ENCODE measurements around the gene AACS.
A peak's percentile ranks its signal among the peaks of the same experiment; 100 is the strongest.
"Not testable (repeated sequence)": the region's sequence is repeated elsewhere in the genome, so short reads cannot be mapped to it uniquely, and the experiment has no call there.

The AACS gene

GRCh38 chr12:125065021-125065918 is at the start of gene AACS:
TSS of gene AACS (plus strand) at chr12:125065435. CDS start at chr12:125065585, 150 bp downstream.
- DNase-seq = peak; percentile 94

GRCh38 chr12:125015680-125016310 is 49.4 kb upstream of the AACS start:
- DNase-seq = no peak

- no peak for DNase-seq
Observed at GRCh38 chr12:125017801-125018200, 47.4 kb upstream of the AACS start.

- no peak for DNase-seq
Observed at GRCh38 chr12:125018356-125018755, 46.9 kb upstream of the AACS start.

GRCh38 chr12:125021096-125021495 is 44.1 kb upstream of the AACS start:
- DNase-seq = no peak

GRCh38 chr12:125021771-125022170 is 43.5 kb upstream of the AACS start:
- no peak for DNase-seq

GRCh38 chr12:125023065-125023464 is 42.2 kb upstream of the AACS start:
- no peak for DNase-seq

- DNase-seq = no peak
Observed at GRCh38 chr12:125024949-125025563, 40.2 kb upstream of the AACS start.

GRCh38 chr12:125025606-125026235 is 39.5 kb upstream of the AACS start:
- DNase-seq = no peak

- DNase-seq = no peak
Observed at GRCh38 chr12:125028106-125028505, 37.1 kb upstream of the AACS start.

GRCh38 chr12:125029761-125030358 is 35.4 kb upstream of the AACS start:
- no peak for DNase-seq

- not testable (repeated sequence) for DNase-seq
Observed at GRCh38 chr12:125031471-125031870, 33.8 kb upstream of the AACS start.

GRCh38 chr12:125032466-125033152 is 32.6 kb upstream of the AACS start:
- DNase-seq = no peak

GRCh38 chr12:125033288-125033687 is 31.9 kb upstream of the AACS start:
- DNase-seq = no peak

GRCh38 chr12:125038976-125039625 is 26.1 kb upstream of the AACS start:
- no peak for DNase-seq

- no peak for DNase-seq
Observed at GRCh38 chr12:125049093-125049458, 16.2 kb upstream of the AACS start.

- no peak for DNase-seq
Observed at GRCh38 chr12:125050446-125050845, 14.8 kb upstream of the AACS start.

GRCh38 chr12:125050868-125051267 is 14.4 kb upstream of the AACS start:
- no peak for DNase-seq

GRCh38 chr12:125053821-125054220 is 11.4 kb upstream of the AACS start:
- DNase-seq = no peak

GRCh38 chr12:125055591-125055990 is 9.6 kb upstream of the AACS start:
- no peak for DNase-seq

- DNase-seq = no peak
Observed at GRCh38 chr12:125056306-125056705, 8.9 kb upstream of the AACS start.

GRCh38 chr12:125057708-125058107 is 7.5 kb upstream of the AACS start:
- no peak for DNase-seq
